ENCODE data around the gene CHAD. TPM values are rescaled to one million over a fixed set of nuclear protein-coding genes. Genes with fewer than 3 reads are reported as not detected.

The CHAD gene
- total RNA-seq, 2 donors from 2014 or later, result not detected

GRCh38 chr17:50469208-50469605 is 527 bp upstream of the CHAD start:
- Mint-ChIP-seq H3K9me3 (no peaks in the 10 kb centered on the region), H3K36me3 (no peaks in the 10 kb centered on the region), H3K27ac (no peak overlapping the region)
- ATAC-seq, result no peak
- DNase-seq (ENCODE audit: low spot score in 2 of 2), result no peak

DNA sequence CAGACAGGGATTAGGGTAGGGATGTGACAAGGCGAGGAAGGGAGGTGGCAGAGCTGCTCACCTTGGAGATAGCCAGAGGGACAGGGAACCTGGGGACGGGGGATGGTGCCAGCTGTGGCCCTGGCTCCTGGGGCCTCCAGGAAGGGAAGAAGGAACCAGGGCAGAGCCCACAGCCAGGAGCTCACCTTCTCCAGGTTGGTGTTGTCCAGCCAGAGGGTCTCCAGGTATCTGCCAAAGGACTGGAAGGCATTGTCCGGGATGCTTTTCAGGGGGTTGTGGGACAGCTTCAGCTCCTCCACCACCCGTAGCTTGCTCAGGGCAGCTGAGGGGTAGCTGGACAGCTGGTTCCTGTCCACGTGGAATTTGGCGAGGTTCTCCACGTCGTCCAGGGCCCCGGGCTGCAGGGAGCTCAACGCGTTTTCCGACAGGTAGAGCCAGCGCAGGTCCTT is 801 bp downstream of the CHAD start:
- ATAC-seq (no peak), DNase-seq (ENCODE audit: low spot score in 2 of 2) (no peak)
- Mint-ChIP-seq H3K36me3 (no peaks in the 10 kb centered on the region), H3K27ac (no peak overlapping the region), H3K9me3 (no peaks in the 10 kb centered on the region)

DNA sequence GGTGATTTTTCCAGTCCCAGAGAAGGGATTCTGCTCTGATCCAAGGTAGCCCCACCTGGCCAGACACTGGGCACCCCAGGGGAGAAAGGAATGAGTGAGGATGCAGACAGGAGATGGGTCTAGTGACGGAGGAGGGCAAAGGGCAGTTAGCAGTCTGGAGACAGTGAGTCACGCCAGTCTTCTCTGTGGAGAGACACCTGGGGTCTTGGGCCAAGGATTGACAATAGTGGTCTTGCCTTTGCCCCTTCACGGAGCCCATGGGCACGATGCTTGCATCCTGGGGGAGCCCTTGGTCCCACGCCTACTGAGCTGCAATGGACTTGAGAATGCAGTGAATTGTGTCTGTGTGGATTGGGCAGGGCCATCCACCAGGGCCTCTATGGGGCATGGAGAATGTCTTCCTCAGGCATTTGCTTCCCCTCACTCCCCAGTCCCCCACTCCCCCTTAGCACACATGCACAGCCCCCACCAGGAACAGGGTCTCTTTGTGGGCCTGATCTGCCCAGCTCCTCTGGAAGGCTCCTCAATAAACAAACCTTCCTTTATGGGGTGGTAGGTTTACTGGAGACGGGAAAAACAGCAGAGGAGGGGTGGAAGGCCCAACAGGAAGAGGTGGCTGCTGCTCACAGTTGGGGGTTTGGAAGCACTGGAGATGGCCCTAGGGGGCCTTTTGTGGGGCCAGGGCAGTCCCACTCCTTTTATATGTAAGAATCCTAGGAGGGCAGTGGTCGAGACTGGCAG is 1.4 kb downstream of the CHAD start:
- H3K9me3 Mint-ChIP-seq, result no peaks in the 10 kb centered on the region
- no peak overlapping the region for H3K27ac Mint-ChIP-seq
- no peak for DNase-seq (ENCODE audit: low spot score in 2 of 2)
- no peak for ATAC-seq
- no peaks in the 10 kb centered on the region for H3K36me3 Mint-ChIP-seq

DNA sequence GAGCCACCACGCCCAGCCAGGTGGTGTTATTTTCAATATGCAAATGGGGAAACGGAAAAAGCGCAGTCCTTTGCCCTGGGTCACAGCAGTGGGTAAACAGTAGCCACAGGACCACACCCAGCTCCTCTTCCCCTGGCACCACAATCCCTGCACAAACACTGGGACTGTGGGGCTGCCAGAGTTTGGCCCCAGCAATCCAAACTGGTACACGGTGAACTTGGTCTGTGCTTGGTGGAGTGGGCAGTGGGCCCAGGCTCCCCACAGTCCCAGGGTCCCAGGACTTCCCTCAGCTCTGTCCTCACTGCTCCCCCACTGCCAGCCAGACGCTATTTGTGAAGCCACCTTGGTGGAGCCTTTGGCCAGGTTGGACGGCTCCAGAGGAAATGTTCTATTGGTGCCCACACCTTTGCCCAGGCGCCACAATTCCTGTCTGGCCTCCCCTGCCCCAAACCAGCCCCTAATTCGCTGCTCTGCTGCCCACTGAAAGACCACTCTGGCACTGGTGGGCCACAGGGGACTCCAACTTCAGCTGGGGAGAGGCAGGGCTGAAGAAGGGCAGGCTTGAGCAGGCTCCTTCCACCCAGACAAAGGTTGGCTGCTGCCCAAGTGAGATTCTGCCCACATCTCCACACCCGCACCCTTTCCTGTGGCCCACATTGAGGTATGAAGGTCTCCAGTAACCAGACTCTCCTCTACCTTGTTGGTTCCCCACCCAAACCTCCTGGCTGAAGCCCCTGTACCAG is 2.1 kb downstream of the CHAD start:
- Mint-ChIP-seq H3K36me3 (no peaks in the 10 kb centered on the region), H3K9me3 (no peaks in the 10 kb centered on the region), H3K27ac (no peak overlapping the region)
- no peak for DNase-seq (ENCODE audit: low spot score in 2 of 2)
- ATAC-seq, result no peak

DNA sequence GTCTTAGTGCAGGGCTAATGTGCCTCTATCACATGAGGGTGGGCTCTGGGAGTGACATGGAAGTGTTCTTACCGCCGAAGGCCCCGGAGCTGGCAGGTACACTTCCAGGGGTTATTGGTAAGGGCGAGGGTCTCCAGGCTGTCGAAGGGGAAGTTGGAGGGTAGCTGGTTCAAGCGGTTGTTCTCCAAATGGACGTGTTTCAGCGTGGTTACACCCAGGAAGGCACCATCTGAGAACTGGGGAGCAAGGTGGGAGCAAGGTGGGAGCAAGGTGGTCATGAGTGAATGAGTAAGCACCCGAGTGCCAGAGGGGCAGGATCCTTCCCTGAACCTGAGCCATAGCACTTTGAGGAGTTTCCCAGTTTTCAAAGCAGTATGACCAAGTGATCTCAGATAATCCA is 3.0 kb downstream of the CHAD start:
- Mint-ChIP-seq H3K27ac (no peak overlapping the region), H3K36me3 (no peaks in the 10 kb centered on the region), H3K9me3 (no peaks in the 10 kb centered on the region)
- no peak for ATAC-seq
- DNase-seq (ENCODE audit: low spot score in 2 of 2), result no peak

GRCh38 chr17:50465171-50465570 is 3.5 kb downstream of the CHAD start:
- Mint-ChIP-seq H3K9me3 (no peaks in the 10 kb centered on the region), H3K27ac (no peak overlapping the region), H3K36me3 (no peaks in the 10 kb centered on the region)
- ATAC-seq (no peak), DNase-seq (ENCODE audit: low spot score in 2 of 2) (no peak)

DNA sequence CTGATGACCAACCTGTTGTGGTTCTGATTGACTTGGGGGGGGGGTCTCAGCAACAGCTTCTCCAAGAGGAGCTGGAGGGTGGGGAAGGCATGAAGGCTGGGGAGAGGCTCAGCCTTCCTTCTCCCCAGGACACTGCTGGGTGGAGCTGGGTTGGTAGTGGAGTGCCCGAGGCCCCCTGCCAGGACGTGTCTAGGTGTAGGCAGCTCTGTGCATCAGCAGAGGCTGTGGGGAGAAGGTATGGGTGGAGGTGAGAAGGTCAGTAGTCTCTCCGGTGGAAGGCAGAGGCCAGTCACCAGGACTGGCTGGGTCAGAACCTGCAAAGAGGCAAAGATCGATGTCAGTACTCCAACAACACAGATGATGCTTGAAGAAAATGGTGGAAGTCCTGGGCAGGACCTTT is 3.9 kb downstream of the CHAD start:
- no peaks in the 10 kb centered on the region for H3K9me3 Mint-ChIP-seq
- H3K36me3 Mint-ChIP-seq, result no peaks in the 10 kb centered on the region
- H3K27ac Mint-ChIP-seq, result peak overlapping the region in 1 of 2 donors; percentile 65
- DNase-seq (ENCODE audit: low spot score in 2 of 2) (no peak), ATAC-seq (no peak)

GRCh38 chr17:50464121-50464520 is 4.6 kb downstream of the CHAD start:
- ATAC-seq, result no peak
- DNase-seq (ENCODE audit: low spot score in 2 of 2), result no peak
- Mint-ChIP-seq H3K9me3 (no peaks in the 10 kb centered on the region), H3K36me3 (no peaks in the 10 kb centered on the region), H3K27ac (no peak overlapping the region)

DNA sequence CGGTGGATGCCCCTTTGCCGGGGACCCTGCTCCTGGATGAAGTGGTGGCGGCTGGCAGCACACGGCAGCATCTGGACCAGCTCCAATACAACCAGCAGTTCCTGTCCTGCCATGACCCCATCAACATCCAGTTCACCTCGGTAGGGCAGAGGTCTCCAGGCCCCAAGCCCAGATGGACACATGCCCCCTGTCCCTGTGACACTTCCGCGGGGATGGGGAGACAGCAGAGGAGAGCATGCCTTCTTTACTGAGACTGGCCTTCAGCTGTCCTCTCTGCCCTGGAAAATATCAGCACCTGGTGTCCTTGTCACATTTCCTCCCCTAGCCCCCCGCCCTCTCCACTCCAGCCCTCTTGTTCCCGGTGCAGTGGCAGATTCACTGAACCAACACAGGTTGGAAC is 6.2 kb downstream of the CHAD start:
- Mint-ChIP-seq H3K27ac (no peak overlapping the region), H3K36me3 (no peaks in the 10 kb centered on the region), H3K9me3 (no peaks in the 10 kb centered on the region)
- no peak for ATAC-seq
- DNase-seq (ENCODE audit: low spot score in 2 of 2), result no peak

GRCh38 chr17:50461550-50462132 is 7.0 kb downstream of the CHAD start:
- no peak for ATAC-seq
- Mint-ChIP-seq H3K9me3 (no peaks in the 10 kb centered on the region), H3K27ac (peak overlapping the region in 1 of 2 donors; percentile 45), H3K36me3 (no peaks in the 10 kb centered on the region)
- DNase-seq (ENCODE audit: low spot score in 2 of 2), result no peak

GRCh38 chr17:50460831-50461526 is 7.7 kb downstream of the CHAD start:
- no peak overlapping the region for H3K27ac Mint-ChIP-seq
- DNase-seq (ENCODE audit: low spot score in 2 of 2) (no peak), ATAC-seq (no peak)
- H3K9me3 Mint-ChIP-seq, result no peaks in the 10 kb centered on the region
- H3K36me3 Mint-ChIP-seq, result no peaks in the 10 kb centered on the region

DNA sequence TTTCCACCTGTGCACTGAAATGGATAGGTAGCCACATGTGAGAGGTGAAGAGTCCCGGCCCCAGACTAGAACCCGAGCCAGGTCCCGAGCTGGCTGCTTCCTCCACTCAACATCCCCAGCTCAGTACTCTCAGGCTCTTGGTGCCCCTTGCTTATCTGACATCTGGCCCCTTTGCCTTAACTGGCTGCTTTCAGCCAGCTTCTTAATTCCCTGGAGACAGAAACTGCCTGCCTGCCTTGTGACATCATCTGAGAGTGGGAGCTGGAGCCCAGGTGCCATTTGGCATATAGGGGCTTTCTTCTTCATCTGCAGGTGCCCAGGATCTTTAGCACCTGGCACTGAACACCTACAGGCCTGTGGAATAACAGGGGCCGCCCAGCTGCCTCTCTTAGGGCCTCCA is 8.9 kb downstream of the CHAD start:
- Mint-ChIP-seq H3K36me3 (no peaks in the 10 kb centered on the region), H3K9me3 (no peaks in the 10 kb centered on the region), H3K27ac (no peak overlapping the region)
- no peak for DNase-seq (ENCODE audit: low spot score in 2 of 2)
- ATAC-seq, result no peak

GRCh38 chr17:50458701-50459676 is 9.7 kb downstream of the CHAD start:
- H3K36me3 Mint-ChIP-seq, result no peaks in the 10 kb centered on the region
- DNase-seq (ENCODE audit: low spot score in 2 of 2), result no peak
- no peak overlapping the region for H3K27ac Mint-ChIP-seq
- no peaks in the 10 kb centered on the region for H3K9me3 Mint-ChIP-seq
- ATAC-seq, result no peak

- no peak for DNase-seq (ENCODE audit: low spot score in 2 of 2)
- ATAC-seq, result no peak
- Mint-ChIP-seq H3K27ac (peak overlapping the region in 1 of 2 donors; percentile 85), H3K36me3 (no peaks in the 10 kb centered on the region), H3K9me3 (no peaks in the 10 kb centered on the region)
Observed at GRCh38 chr17:50458270-50458669, 10.4 kb downstream of the CHAD start.

DNA sequence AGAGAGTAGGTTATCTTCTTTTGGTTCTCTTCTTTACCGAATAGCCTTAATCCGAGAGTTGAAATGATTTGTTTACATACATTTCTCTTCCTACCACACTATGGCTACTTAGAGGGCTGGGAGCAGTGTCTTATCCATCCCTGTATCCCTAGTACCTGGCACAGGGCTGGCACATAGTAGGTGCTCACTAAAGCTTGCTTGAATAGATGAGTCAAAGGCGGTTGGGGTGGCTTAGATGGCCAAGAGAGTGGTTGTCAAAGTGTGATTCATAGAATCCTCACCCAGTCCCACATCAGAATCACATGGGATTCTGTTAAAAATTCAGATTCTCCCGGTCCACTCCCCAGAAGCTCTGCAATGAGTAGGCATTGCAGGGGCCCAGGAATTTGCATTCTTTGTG is 11.1 kb downstream of the CHAD start:
- H3K27ac Mint-ChIP-seq, result no peak overlapping the region
- no peaks in the 10 kb centered on the region for H3K36me3 Mint-ChIP-seq
- H3K9me3 Mint-ChIP-seq, result no peaks in the 10 kb centered on the region
- no peak for DNase-seq (ENCODE audit: low spot score in 2 of 2)
- no peak for ATAC-seq

- DNase-seq (ENCODE audit: low spot score in 2 of 2) (no peak), ATAC-seq (no peak)
- Mint-ChIP-seq H3K9me3 (no peaks in the 10 kb centered on the region), H3K27ac (no peak overlapping the region), H3K36me3 (no peaks in the 10 kb centered on the region)
Observed at GRCh38 chr17:50453901-50454300, 14.8 kb downstream of the CHAD start.
